ENCODE data around the gene PLA2G15. TPM values are rescaled to one million over a fixed set of nuclear protein-coding genes. Genes with fewer than 3 reads are reported as not detected.
A peak's percentile ranks its signal among the peaks of the same experiment; 100 is the strongest.

PLA2G15 gene
- total RNA-seq, 2 donors from 2014 or later = 15.7 to 39.5 TPM

DNA sequence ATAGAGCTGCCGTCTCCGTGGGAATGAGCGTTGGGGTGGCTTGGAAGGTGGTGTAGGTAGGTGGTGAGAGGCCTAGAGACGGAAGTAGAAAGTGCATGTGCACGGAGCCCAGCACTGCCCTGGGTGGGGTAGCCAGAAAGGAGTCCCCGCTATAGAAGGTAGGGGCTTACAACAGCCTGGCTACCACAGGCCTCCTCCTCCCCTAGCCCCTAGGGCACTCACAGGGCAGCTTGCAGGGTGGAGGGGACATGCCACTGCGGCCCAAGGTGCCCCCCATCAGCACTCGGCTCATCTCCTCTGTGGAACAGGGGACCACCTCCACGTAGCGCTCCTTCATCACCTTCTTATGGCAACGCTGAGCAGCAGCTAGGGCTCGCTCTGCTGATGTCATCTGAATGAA, 14.2 kb upstream of the PLA2G15 start:
- Histone ChIP-seq H3K36me3 (peaks cover 4 to 16% of the 10 kb centered on the region in 2 donors), H3K9me3 (no peaks in the 10 kb centered on the region), H3K27ac (peak overlapping the region in 1 of 2 donors; percentile 74), H3K4me3 (no peak overlapping the region), H3K4me1 (replicated peaks) (peaks cover 39% of the 10 kb centered on the region), H3K27me3 (replicated peaks; ENCODE audit: insufficient read depth) (no peaks in the 10 kb centered on the region)
- DNase-seq (ENCODE audit: low spot score) = no peak
- 90% methylated on average over 12 of the region's 12 CpGs for WGBS
- TF ChIP-seq POLR2AphosphoS5 (IDR thresholded peaks at IDR 0.05) (no peak), POLR2A (IDR thresholded peaks at IDR 0.05) (no peak)
- TF ChIP-seq, protein P1, sequence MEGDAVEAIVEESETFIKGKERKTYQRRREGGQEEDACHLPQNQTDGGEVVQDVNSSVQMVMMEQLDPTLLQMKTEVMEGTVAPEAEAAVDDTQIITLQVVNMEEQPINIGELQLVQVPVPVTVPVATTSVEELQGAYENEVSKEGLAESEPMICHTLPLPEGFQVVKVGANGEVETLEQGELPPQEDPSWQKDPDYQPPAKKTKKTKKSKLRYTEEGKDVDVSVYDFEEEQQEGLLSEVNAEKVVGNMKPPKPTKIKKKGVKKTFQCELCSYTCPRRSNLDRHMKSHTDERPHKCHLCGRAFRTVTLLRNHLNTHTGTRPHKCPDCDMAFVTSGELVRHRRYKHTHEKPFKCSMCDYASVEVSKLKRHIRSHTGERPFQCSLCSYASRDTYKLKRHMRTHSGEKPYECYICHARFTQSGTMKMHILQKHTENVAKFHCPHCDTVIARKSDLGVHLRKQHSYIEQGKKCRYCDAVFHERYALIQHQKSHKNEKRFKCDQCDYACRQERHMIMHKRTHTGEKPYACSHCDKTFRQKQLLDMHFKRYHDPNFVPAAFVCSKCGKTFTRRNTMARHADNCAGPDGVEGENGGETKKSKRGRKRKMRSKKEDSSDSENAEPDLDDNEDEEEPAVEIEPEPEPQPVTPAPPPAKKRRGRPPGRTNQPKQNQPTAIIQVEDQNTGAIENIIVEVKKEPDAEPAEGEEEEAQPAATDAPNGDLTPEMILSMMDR (IDR thresholded peaks at IDR 0.05) = no peak
- intact Hi-C loops (cut with DNase I) = no loop called here

DNA sequence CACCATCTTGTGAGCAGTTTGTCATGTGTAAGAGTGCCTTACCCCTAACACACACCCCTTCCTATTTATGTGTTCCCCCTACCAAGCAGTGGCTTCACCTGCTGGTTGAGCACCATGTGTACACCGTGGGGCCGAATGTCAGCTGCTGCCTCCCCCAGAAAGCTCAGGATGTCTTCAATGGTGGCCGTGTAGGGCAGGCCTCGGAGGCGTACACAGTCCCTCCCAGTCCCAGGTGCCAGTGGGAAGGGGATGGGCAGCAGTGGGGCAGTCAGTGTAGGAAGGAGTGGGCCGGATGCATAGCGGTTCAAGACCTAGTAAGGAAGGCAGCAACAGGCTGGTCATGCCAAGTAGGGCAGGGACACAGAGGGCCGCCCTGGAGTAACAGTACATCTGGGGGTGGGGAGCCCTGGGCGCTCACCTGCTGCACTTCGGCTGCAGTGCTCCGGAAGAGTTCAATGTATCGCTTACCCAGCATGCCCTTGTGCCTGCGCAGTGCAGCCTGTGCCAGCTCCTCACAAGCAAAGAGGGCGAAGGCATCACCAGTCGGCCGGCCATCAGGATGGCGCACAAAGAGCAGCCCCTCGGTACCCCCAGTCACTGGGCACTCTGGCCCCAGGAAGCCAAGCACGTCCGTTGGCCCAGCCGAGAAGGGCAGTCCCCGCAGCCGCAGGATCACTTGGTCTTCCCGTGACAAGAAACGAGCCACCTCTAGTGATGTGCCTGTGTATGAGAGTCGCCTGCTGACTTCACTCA, 13.6 kb upstream of the PLA2G15 start:
- no peak for TF ChIP-seq POLR2A (IDR thresholded peaks at IDR 0.05)
- TF ChIP-seq, protein P1 (IDR thresholded peaks at IDR 0.05) = no peak
- no peak for TF ChIP-seq POLR2AphosphoS5 (IDR thresholded peaks at IDR 0.05)
- DNase-seq (ENCODE audit: low spot score) = no peak
- no peaks in the 10 kb centered on the region for H3K9me3 ChIP-seq
- H3K36me3 ChIP-seq = peaks cover 4 to 16% of the 10 kb centered on the region in 2 donors
- no peak overlapping the region for H3K4me3 ChIP-seq
- H3K27ac ChIP-seq = peak overlapping the region in 1 of 2 donors; percentile 95
- WGBS = 92% methylated on average over 26 of the region's 26 CpGs
- intact Hi-C loops (cut with DNase I) = no loop called here
- H3K27me3 ChIP-seq (replicated peaks; ENCODE audit: insufficient read depth) = no peaks in the 10 kb centered on the region
- H3K4me1 ChIP-seq (replicated peaks) = peaks cover 43% of the 10 kb centered on the region

DNA sequence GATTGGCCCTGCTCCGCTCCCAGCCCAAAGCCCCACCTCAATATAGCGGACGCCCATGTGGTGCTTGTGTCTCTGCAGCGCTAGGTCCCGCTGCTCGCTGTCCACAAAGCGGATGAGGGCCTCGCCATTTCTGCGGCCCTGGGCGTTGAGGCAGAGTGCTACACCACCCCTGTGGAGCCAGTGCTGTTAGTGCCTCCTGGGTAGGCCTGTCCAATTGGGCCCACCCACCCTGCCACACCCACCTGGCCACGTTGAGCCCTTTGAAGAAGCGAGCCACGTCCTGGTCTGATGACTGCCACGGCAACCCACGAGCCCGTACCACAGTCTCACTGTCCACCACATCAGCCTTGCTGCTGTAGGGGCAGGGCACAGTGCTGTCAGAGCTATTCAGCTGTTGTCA, 12.8 kb upstream of the PLA2G15 start:
- DNase-seq (ENCODE audit: low spot score) = no peak
- H3K4me1 ChIP-seq (replicated peaks) = peaks cover 41% of the 10 kb centered on the region
- 84% methylated on average over 16 of the region's 16 CpGs for WGBS
- no peaks in the 10 kb centered on the region for H3K27me3 ChIP-seq (replicated peaks; ENCODE audit: insufficient read depth)
- TF ChIP-seq POLR2A (IDR thresholded peaks at IDR 0.05) = no peak
- TF ChIP-seq, protein P1 (IDR thresholded peaks at IDR 0.05) = no peak
- H3K4me3 ChIP-seq = no peak overlapping the region
- H3K27ac ChIP-seq = peak overlapping the region in 1 of 2 donors; percentile 95
- intact Hi-C loops (cut with DNase I) = no loop called here
- H3K36me3 ChIP-seq = peaks cover 4 to 16% of the 10 kb centered on the region in 2 donors
- no peaks in the 10 kb centered on the region for H3K9me3 ChIP-seq

DNA sequence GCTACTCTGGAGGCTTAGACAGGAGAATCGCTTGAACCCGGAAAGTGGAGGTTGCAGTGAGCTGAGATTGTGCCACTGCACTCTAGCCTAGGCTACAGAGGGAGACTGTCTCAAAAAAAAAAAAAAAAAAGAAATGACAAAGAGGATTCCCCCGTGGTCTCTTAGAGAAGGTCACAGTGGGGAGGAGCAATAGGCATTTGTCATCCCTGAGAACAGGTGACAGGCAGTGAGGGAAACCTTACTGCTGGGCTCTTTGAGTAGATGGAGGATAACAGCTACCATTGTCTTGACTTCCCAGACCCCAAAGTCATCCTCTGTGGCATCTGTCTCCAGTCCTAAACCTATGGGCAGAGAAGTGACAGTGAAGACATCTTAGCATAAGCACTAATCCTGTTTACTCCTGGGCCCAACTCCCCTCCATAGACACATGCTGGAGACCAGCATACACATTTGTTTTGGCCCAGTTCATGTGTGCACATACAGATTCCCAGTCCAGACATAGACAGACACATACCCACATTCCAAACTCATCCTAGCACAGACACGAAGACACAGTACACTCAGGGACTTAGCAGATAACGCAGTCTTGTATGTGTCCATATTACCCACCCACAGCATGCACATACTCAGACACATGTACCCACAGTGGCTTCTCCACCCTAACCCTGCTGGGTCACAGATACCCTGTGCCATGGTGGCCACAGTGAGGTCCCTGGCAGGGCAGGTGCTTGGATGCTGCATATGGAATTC, 11.9 kb upstream of the PLA2G15 start:
- no peaks in the 10 kb centered on the region for H3K27me3 ChIP-seq (replicated peaks; ENCODE audit: insufficient read depth)
- WGBS = 78% methylated on average over 5 of the region's 5 CpGs
- H3K4me3 ChIP-seq = peak overlapping the region in 1 of 2 donors; percentile 52
- H3K36me3 ChIP-seq = peaks cover 4 to 16% of the 10 kb centered on the region in 2 donors
- peak overlapping the region; percentile 95 for H3K27ac ChIP-seq
- DNase-seq (ENCODE audit: low spot score) = no peak
- H3K4me1 ChIP-seq (replicated peaks) = peaks cover 33% of the 10 kb centered on the region
- no peak for TF ChIP-seq POLR2A (IDR thresholded peaks at IDR 0.05)
- TF ChIP-seq, protein P1 (IDR thresholded peaks at IDR 0.05) = no peak
- no peak for TF ChIP-seq POLR2AphosphoS5 (IDR thresholded peaks at IDR 0.05)
- no peaks in the 10 kb centered on the region for H3K9me3 ChIP-seq
- intact Hi-C loops (cut with DNase I) = no loop called here
